Left lung (tissue), 10 donors: ENCODE results near the gene BHLHA15. TPM values are rescaled to one million over a fixed set of nuclear protein-coding genes. Genes with fewer than 3 reads are reported as not detected.
"Not testable (repeated sequence)": the region's sequence is repeated elsewhere in the genome, so short reads cannot be mapped to it uniquely, and the experiment has no call there.

Experiments used
- ATAC-seq: fragments of 200-7000 bp; cut with Tn5 transposase; one replicate; pipeline ENCODE4 v1.9.1; 2020; ENCODE audit warnings: moderate library complexity
- DNase-seq, 4 donors: peaks; one replicate each; pipeline ENCODE4 v3.0.0-alpha.2; 2013 to 2020
- H3K27ac ChIP-seq, 2 donors: fragments of 200-600 bp; sonication (generic) in 1 of 2; one replicate each; pipeline versions ENCODE4 v1.5.0 to v1.8.0; 2020 to 2021
- H3K27me3 ChIP-seq, 2 donors: fragments of 200-600 bp; sonication (generic) in 1 of 2; one replicate each; pipeline versions ENCODE4 v1.5.0 to v1.8.0; 2020 to 2021
- H3K36me3 ChIP-seq, 2 donors: fragments of 200-600 bp; sonication (generic) in 1 of 2; one replicate each; pipeline versions ENCODE4 v1.5.0 to v1.8.0; 2020 to 2021
- H3K4me1 ChIP-seq, 2 donors: fragments of 200-600 bp; one replicate each; pipeline ENCODE4 v1.8.0; 2021
- H3K4me3 ChIP-seq, 2 donors: fragments of 200-600 bp; sonication (generic) in 1 of 2; one replicate each; pipeline versions ENCODE4 v1.5.0 to v1.8.0; 2020 to 2021; ENCODE audit warnings: mild to moderate bottlenecking in 1 of 2
- H3K9me3 ChIP-seq, 2 donors: fragments of 200-600 bp; sonication (generic) in 1 of 2; one replicate each; pipeline versions ENCODE4 v1.5.0 to v1.8.0; 2020 to 2021
- intact Hi-C, 2 donors: fragments of 100-400 bp; cut with DNase I; formaldehyde crosslinking; loops; one replicate each; pipeline versions ENCODE4 v1.11.2 to v1.14.2; 2022
- polyA plus RNA-seq, 6 donors: library from polyadenylated mRNA; unstranded; fragments of 120-200 nt; gene quantifications; one replicate each; pipeline ENCODE4 v1.2.1, GENCODE V29; 2013; ENCODE audit not compliant: insufficient read length in 6 of 6
- total RNA-seq, 2 donors: library from RNA; stranded (reverse); fragmentation: NEBNext Ultra II Directional; extraction: Animal tissue kit (Norgen Biotek cat#: 25700); gene quantifications; one replicate each; pipeline ENCODE4 v1.2.1, GENCODE V29; 2021
- TF ChIP-seq, protein P1 (sequence below), 2 donors: fragments of 200-600 bp; sonication (generic) in 1 of 2; IDR thresholded peaks; one replicate each; pipeline versions ENCODE4 v1.5.0 to v1.8.0; 2021; ENCODE audit warnings: antibody characterized with exemption in 2 of 2
- donor health status: DM: no; HTN: yes; CAD: no.
- donor health status: DM: no; HTN: no; CAD: no.

Gene BHLHA15
- total and polyA plus RNA-seq, 8 donors: 0.44 to 2.4 (median 0.86) TPM; not detected in 1

- no peak for ATAC-seq
- TF ChIP-seq, protein P1, sequence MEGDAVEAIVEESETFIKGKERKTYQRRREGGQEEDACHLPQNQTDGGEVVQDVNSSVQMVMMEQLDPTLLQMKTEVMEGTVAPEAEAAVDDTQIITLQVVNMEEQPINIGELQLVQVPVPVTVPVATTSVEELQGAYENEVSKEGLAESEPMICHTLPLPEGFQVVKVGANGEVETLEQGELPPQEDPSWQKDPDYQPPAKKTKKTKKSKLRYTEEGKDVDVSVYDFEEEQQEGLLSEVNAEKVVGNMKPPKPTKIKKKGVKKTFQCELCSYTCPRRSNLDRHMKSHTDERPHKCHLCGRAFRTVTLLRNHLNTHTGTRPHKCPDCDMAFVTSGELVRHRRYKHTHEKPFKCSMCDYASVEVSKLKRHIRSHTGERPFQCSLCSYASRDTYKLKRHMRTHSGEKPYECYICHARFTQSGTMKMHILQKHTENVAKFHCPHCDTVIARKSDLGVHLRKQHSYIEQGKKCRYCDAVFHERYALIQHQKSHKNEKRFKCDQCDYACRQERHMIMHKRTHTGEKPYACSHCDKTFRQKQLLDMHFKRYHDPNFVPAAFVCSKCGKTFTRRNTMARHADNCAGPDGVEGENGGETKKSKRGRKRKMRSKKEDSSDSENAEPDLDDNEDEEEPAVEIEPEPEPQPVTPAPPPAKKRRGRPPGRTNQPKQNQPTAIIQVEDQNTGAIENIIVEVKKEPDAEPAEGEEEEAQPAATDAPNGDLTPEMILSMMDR (IDR thresholded peaks at IDR 0.05): no peak
- intact Hi-C loops: no loop called here
- Histone ChIP-seq H3K4me3 (no peak overlapping the region), H3K36me3 (peaks cover 0 to 51% of the 10 kb centered on the region in 2 donors), H3K27me3 (peaks cover 0 to 18% of the 10 kb centered on the region in 2 donors), H3K9me3 (no peaks in the 10 kb centered on the region), H3K27ac (no peak overlapping the region), H3K4me1 (peaks cover 0 to 8% of the 10 kb centered on the region in 2 donors)
- DNase-seq: peak in 2 of 4 donors; percentile 25 to 67
Measured at GRCh38 chr7:98215561-98216495, 4.6 kb downstream of the BHLHA15 start.

DNA sequence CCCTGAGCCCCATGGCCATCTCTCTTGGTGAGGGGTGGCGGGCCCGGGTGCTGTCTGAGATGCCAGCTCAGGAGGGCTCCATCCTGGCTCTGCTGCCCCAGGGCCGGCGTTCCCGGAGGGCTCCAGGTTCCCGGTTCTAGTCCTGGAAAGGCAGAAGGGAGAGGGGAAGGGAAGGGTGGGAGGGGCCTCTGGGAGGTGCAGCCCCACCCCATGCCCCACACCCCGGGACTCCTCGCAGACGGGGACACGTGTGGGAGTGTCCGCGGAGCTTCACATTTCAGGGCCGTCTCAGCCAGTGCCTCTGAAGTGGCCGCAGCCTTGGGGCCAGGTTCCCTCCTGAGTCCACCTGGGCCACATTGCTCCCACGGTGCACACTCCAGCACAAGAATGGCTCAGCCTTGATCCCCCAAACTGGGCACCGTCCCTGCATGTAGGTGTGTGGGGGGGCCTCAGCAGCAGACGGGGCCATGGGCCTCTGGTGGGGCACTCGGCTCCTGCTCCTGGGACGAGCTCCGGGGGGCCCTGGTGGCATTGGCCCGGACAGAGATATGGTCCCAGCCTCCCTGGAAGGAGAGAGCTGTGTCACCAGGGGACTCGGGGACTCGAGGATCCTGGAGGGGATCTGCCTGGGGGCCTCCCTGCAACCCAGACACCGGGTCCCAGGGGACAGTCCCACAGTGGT lies 5.8 kb downstream of the BHLHA15 start:
- no peak for ATAC-seq

GRCh38 chr7:98217623-98218582 lies 6.7 kb downstream of the BHLHA15 start:
- ATAC-seq (no peak), DNase-seq (peak in 2 of 4 donors; percentile 29 to 78)
- Histone ChIP-seq H3K4me3 (no peak overlapping the region), H3K27ac (no peak overlapping the region), H3K36me3 (peaks cover 0 to 72% of the 10 kb centered on the region in 2 donors), H3K9me3 (no peaks in the 10 kb centered on the region), H3K27me3 (no peaks in the 10 kb centered on the region), H3K4me1 (no peaks in the 10 kb centered on the region)
- intact Hi-C loops: no loop called here
- TF ChIP-seq, protein P1 (IDR thresholded peaks at IDR 0.05): no peak

More for the DNA sequence above, 5.8 kb downstream of the BHLHA15 start:
- intact Hi-C loops: no loop called here
- TF ChIP-seq, protein P1 (IDR thresholded peaks at IDR 0.05): no peak
- peaks cover 0 to 5% of the 10 kb centered on the region in 2 donors for H3K27me3 ChIP-seq
- DNase-seq: peak in 2 of 4 donors; percentile 28 to 75
- no peak overlapping the region for H3K27ac ChIP-seq
- no peaks in the 10 kb centered on the region for H3K4me1 ChIP-seq
- H3K36me3 ChIP-seq: peaks cover 0 to 63% of the 10 kb centered on the region in 2 donors
- H3K4me3 ChIP-seq: no peak overlapping the region
- no peaks in the 10 kb centered on the region for H3K9me3 ChIP-seq

- intact Hi-C loops: not testable (repeated sequence)
- peaks cover 0 to 85% of the 10 kb centered on the region in 2 donors for H3K36me3 ChIP-seq
Measured at GRCh38 chr7:98219382-98219781, 8.1 kb downstream of the BHLHA15 start.

More at GRCh38 chr7:98219382-98219781, 8.1 kb downstream of the BHLHA15 start:
- DNase-seq: peak in 1 of 4 donors; percentile 8
- H3K9me3 ChIP-seq, H3K4me3 ChIP-seq, ATAC-seq, H3K27me3 ChIP-seq, H3K4me1 ChIP-seq, H3K27ac ChIP-seq: not testable (repeated sequence)
